NCI-H748 treated with DMSO at 0.1 percent for 48 hours (cell line): ENCODE results near the gene KIF25.
"Not testable (repeated sequence)": the region's sequence is repeated elsewhere in the genome, so short reads cannot be mapped to it uniquely, and the experiment has no call there.

Experiments
- DNase-seq: peaks from one replicate; lab custom pipeline; 2025; lab: John Stamatoyannopoulos, UW

KIF25 gene

GRCh38 chr6:167995731-167996151, 1.7 kb upstream of the KIF25 start:
- no peak for DNase-seq

GRCh38 chr6:167996424-167997199, 859 bp upstream of the KIF25 start:
- no peak for DNase-seq

GRCh38 chr6:167998215-167998614, 744 bp downstream of the KIF25 start:
- no peak for DNase-seq

- DNase-seq: no peak
Observed at GRCh38 chr6:168000198-168001028, 2.9 kb downstream of the KIF25 start.

DNA sequence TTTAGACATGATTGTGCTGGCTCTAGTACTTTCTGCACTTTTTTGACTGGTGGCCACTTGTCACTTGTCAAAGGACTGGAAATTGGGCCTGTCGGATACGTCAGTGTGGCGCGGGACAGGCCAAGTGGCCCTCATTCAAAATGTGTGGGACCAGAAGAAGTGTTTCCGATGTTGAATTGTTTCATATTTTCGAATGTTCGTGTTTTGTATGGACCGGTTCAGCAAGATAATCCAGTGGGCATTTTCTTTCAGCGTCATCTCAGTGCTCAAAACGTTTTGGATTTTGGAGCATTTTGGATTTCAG, 3.5 kb downstream of the KIF25 start:
- DNase-seq: no peak

- not testable (repeated sequence) for DNase-seq
Observed at GRCh38 chr6:168001514-168001913, 4.0 kb downstream of the KIF25 start.

DNA sequence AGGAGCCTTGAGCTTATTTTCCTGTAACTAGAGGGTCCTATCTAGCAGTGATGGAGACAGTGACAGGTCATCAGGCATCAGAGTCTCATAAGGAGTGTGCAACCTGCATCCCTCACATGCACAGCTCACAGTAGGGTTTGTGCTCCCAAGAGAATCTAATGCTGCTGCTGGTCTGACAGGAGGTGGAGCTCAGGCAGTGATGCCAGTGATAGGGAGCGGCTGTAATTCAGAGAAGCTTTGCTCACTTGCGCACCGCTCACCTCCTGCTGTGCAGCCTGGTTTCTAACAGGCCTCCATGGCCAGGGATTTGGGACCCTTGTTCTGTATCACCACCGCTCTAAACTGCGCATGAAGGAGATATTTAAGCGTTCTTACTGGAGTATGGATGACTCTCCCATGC, 5.3 kb downstream of the KIF25 start:
- no peak for DNase-seq

DNA sequence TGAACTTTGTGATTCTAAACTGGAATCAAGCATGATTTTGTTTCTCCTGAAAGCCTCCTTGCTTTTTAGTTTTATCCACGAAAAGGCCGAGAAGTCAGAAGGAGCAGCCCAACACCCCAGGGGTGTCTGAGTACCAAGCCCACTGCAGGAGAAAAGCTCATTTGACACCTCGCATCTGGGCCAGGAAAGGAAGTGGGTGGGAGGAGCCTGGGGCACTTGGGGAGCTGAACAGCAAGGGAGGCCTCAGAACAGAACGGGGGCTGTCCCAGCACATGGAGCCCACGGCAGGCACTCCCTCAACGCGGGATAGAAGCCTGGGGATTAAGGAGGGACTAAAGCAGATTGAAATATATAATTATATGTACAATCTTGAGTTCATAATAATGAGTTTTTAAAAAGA, 6.6 kb downstream of the KIF25 start:
- DNase-seq: no peak

DNA sequence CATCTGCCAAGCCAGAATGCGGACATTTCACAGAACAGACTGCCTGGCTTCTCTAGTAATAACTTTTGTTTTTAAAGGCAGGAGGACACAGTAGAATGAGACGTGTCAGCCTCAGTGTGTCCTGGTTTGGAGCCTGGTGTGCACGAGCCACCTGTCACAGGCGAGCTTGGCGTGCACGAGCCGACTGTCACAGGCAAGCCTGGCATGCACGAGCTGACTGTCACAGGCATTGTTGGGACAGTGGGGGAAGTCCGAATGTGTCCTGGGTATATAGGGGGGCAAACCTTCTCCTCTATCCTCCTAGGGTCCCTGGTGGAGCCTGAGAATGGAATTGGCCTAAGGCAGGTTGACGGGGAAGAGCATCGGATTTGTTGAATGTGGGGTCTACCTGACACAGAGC, 7.5 kb downstream of the KIF25 start:
- DNase-seq: no peak

GRCh38 chr6:168005796-168006195, 8.3 kb downstream of the KIF25 start:
- DNase-seq: no peak

DNA sequence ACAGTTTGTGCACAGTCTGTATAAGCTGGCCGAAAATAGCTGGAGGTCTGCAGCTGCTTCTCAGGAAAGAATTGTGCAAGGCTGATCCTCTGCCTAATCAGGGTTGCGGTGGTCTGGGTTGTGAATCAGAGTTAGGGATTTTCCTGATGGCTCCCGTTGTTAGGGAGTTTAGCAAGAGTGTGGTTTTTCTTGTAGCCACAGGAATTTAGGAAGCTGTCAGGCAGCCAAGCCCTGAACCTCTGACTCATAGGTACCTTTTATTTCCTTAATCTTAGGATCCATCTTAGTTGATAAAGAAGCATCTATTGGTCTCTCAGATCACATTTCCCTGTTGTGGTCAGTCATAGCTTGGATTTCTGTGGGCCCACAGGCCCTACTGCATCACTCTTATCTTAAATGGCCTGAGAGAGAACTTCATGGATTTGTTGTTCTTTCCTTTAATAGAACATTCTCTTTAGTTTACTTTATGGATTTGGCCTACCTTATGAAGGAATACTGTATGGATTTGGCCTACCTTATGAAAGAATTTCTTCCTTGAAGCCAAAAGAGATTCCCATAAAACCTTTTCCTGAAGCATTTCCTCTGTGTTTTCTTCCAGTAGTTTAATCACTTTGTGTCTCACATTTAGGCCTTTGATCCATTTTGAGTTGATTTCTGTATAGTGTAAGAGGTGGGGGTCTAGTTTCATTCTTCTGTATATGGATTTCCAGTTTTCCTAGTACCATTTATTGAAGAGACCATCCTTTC, 10.3 kb downstream of the KIF25 start:
- DNase-seq: no peak

DNA sequence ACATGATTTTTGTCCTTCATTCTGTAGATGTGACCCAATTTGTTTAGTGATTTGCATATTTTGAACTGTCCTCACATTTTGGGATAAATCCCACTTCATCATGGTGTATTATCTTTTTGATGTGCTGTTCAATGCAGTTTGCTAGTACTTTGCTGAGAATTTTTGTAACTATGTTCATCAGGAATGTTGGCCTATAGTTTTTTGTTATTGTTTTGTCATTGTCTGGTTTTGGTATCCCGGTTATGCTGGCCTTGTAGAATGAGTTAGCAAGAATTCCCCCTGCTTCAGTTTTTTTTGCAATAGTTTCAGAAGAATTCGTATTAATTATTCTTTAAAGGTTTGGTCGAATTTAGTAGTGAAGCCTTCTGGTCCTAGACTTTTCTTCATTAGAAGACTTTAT, 11.9 kb downstream of the KIF25 start:
- no peak for DNase-seq

DNA sequence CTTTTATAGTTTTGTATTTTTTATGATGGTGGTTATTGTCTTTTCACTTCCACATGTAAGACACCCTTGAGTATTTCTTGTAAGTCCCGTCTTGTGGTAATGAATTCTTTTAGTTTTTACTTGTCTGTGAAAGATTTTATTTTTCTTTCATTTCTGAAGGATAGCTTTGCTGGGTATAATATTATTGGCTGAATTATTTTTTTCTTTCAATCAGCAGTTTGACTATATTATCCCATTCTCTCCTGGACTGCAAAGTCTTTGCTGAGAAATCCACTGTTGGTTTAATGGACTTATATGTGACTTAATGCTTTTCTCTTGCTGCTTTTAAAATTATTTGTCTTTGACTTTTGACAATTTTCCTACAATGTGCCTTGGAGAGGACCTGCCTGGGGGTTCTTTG, 13.8 kb downstream of the KIF25 start:
- DNase-seq: no peak

DNA sequence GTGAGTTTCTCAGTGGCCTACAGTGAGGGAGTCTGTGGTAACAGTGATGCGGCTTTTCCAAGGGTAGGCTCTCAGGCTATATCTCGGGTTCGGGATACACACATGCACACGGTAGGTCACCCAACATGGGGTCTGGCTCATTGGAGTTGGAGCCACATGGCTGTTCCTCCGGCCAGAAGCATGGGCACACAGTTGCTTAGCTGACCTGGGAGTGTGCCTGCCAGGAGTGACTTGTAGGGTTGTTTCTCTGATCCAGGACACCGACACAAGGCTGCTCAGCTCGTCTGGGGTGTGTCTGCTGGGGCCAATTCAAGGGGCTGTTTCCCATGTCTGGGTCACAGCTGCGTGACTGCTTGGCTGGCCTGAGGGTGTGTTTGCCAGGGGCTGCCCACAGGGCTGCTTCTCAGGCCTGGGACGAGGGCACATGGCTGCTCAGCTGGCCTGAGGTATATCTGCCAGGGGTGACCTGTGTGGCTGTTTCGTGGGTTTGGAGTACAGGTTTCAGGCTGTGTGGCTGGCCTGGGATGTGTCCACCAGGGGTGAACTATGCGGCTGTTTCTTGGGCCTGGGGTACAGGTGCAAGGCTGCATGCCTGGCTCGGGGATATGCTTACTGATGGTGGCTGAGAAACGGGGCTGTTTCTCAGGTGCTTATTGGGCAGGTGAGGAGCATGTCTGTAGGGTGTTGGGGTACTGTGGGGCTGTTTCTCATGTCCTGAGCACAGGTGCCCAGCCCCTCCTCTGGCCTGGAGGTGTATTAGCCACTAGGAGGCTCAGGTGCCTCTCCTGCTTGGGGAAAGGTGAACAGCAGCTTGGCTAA, 15.2 kb downstream of the KIF25 start:
- DNase-seq: no peak

- no peak for DNase-seq
Observed at GRCh38 chr6:168013250-168013915, 15.9 kb downstream of the KIF25 start.

DNA sequence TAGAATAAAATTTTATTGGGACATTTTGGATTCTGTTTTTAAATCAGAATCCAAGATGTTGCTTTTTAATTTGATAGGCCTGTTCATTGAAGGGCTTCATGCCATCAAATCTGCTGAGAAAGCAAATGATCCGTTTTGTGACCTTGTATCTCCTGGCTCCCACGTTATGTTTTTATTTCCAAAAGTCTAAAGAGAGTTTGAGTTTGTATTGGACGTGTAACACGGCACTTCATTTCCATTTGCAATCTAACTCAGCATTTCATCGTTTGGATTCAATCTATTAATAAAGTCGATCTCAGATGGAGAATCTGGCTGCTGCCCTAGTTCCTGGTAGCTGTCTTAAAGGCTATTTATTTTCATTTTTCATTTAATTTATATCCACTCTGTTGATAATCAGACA, 17.0 kb downstream of the KIF25 start:
- no peak for DNase-seq

DNA sequence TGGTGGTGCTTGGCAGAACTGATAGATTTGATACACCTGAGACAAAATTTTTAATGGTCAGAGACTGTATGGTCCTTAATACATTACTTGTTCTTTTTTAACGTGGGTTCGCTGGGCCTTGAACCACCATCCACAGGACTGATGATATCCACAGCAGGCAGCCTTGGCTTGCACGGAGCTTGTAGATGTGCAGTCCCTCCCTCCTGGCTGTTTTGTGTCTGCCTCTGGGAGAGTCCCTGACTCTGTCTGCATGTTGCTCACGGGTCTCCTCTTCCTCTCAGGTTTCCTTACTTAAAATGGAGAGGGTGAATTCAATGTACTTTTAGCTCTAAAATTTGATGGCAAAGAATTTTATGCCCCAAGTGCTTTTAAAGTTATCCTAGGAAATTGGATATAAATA, 17.5 kb downstream of the KIF25 start:
- DNase-seq: no peak

GRCh38 chr6:168015482-168016175, 18.2 kb downstream of the KIF25 start:
- DNase-seq: no peak

- no peak for DNase-seq
Observed at GRCh38 chr6:168016176-168016620, 18.7 kb downstream of the KIF25 start.

- no peak for DNase-seq
Observed at GRCh38 chr6:168016721-168017525, 19.5 kb downstream of the KIF25 start.
